GM21723 (cell line): ENCODE measurements around the gene TMEM14C.
"Not testable (repeated sequence)": the region's sequence is repeated elsewhere in the genome, so short reads cannot be mapped to it uniquely, and the experiment has no call there.

ENCODE experiments used
- ATAC-seq: cut with Tn5 transposase; IDR thresholded peaks from one replicate; pipeline ENCODE4 v1.9.1; 2021; ENCODE audit warnings: mild to moderate bottlenecking, moderate library complexity; ENCODE audit not compliant: unreplicated experiment

TMEM14C gene

DNA sequence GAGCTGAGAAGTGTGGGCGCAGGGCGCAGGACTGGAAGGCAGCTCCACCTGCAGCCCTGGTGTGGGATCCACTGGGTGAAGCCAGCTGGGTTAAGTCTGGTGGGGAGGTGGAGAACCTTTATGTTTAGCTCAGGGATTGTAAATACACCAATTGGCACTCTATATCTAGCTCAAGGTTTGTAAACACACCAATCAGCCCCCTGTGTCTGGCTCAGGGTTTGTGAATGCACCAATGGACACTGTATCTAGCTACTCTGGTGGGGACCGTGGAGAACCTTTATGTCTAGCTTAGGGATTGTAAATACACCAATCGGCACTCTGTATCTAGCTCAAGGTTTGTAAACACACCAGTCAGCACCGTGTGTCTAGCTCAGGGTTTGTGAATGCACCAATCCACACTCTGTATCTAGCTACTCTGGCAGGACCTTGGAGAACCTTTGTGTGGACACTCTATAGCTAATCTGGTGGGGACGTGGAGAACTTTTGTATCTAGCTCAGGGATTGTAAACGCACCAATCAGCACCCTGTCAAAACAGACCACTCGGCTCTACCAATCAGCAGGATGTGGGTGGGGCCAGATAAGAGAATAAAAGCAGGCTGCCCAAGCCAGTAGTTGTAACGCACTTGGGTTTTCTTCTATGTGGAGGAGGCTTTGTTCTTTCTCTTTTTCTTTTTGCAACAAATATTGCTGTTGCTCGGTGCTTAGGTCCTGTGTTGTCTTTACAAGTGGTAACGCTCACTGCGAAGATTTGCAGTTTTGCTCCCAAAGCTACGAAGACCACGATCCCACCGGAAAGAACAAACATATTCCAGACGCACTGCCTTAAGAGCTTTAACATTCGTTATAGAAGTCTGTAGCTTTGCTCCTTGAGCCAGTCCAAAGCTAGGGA is 1.7 kb upstream of the TMEM14C start:
- ATAC-seq: not testable (repeated sequence)

DNA sequence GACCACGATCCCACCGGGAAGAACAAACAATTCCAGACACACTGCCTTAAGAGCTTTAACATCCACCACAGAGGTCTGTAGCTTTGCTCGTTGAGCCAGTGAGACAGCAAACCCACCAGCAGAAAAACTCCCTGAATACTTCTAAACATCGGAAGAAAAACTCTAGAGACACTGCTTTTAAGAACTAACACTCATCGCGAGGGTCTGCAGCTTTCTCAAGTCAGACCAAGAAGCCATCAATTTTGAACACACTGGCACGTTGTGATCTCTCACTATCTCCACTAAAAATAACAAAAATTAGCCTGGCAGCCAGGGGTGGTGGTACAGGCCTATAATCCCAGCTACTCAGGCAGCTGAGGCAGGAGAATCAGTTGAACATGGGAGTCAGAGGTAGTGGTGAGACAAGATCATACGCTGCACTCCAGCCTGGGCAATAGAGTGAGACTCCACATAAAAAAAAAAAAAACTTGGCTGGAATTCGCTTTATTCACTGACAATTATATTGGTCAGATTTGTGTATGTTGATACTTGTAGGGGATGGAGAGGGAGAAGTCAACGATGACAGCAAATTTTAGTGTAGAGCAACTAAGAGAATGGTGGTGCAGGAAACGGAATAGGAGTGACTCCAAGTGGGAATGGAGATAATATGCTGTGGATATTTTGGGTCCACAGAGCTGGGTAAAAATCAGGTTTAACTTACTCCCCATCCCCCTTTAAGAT is 860 bp upstream of the TMEM14C start:
- ATAC-seq: no peak

DNA sequence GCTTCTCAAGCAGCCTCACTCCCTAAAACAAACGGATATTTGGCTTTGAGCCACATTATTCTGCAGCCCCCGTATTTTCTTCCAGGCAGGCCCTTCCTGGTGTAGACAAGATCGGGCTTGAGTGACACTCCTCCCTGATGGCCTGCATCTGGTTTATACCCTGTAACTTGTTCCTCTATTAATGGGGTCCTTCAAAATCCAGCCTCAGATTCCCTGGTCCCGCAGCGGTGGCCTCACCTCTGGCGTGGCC is 375 bp upstream of the TMEM14C start:
- no peak for ATAC-seq

DNA sequence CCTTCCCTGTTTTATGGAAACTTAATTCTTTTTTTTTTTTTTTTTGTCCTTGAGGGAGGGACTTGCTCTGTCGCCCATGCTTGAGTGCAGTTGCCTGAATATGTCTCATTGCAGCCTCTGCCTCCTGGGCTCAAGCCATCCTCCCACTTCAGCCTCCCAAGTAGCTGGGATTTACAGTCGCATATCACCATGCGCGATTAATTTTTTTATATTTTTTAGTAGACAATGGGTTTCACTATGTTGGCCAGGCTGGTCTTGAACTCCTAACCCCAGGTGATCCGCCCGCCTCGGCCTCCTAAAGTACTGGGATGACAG is 654 bp downstream of the TMEM14C start:
- no peak for ATAC-seq

DNA sequence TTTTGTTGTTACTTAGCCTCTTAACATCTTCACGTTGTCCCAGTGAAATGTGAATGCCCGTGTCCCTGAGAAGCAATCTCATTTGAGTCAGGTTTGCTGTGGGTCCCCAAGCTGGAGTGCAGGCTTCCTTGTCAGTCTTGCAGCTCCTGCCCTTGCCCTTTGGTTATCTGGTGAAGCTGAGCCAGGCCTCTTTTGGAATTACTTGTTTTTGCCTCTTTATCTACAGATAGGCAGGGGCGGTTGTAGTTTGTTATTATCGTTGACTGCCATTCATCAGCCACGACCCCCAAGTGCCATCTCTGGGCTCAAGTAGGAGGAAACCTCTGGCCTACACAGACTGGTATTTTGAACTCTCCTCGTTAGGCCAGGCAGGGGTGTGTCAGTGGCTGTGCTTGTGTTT is 2.2 kb downstream of the TMEM14C start:
- no peak for ATAC-seq

DNA sequence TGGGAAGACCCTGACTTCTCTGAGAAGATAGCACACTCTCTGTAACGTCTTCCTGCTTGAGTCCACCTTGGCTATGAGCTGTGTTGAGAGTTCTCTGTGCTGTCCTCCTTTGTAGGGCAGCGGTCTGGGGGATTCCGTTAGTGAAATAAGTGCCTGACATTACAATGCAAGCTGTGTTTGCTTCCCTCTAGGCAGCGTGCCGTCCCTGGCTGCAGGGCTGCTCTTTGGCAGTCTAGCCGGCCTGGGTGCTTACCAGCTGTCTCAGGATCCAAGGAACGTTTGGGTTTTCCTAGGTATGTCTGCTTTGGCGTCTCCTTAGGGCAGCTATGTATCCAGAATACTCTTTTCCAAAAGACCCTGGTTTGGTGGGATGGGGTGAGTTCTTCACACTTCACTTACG is 2.8 kb downstream of the TMEM14C start:
- ATAC-seq: no peak

DNA sequence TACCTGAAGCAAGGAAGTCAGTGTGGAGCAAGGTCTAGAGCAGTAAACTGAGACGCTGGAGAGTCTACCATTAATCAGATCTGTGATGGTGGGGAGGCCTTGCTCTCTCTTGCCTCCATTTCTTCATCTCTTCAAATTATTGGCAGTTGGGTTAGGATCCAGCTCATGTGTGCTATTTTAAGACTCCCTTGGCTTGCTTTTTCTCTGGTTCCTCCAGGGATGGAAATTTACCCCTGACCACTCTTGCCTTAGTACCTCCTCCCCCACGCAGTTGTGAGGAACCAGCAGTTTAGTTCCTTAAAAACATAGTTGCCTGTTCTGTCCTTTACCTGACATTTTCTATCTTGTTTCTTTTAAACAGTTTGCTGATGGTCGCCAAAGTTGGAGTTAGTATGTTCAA is 7.4 kb downstream of the TMEM14C start:
- ATAC-seq: no peak

DNA sequence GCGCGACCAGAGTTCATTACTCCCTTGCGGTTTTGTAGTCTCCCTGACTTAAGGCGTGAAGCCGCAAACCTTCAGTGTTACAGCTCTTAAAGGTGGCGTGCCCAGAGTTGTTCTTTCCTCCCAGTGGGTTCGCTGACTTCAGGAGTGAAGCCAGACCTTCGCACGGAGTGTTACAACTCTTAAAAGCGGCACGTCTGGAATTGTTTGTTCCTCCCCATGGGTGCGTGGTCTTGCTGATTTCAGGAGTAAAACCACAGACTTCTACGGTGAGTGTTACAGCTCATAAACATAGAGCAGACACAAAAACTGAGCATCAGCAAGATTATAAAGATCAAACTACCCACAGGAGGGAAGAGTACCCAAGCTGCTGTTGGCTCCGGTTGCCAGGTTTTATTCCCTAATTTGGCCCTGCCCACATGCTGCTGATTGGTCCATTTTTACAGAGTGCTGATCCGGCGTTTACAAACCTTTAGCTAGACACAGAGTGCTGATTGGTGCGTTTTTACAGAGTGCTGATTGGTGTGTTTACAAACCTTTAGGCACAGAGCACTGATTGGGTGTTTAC is 10.4 kb downstream of the TMEM14C start:
- no peak for ATAC-seq

DNA sequence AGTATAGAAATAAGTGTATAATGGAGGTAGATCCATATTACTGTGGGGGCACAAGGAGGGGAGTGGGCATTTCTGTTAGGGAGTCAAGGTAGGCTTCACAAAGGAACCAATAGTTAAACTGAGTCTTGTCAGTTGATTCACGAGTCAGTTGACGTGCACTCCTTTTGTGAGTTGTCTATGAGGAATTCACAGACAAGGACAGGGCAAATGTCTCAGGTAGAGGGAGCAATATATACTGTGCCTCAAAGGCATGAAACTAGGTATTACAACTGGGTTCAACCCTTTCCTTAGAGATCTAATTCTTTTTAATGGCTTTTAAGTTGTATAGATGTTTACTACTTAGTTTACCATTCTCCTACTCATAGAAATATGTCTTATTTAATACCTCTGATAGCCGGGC is 11.0 kb downstream of the TMEM14C start:
- no peak for ATAC-seq

DNA sequence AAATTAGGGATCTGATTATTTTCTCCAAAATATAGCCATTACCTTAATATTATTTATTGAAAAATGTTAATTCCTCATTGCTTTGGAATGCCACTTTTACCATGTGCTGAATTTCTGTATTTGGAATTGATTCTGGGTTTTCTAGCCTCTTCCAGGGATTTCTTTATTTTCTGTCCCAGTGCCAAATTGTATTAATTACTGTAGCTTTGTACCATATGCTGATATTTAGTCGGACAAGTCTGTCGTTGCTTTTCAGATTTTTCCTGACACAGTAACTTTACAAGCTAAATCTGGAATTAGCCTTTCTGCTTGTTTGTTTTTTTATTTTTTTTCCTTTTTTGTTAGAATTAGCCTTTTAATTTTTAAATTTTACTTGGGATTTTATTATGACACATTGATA is 13.9 kb downstream of the TMEM14C start:
- ATAC-seq: no peak

DNA sequence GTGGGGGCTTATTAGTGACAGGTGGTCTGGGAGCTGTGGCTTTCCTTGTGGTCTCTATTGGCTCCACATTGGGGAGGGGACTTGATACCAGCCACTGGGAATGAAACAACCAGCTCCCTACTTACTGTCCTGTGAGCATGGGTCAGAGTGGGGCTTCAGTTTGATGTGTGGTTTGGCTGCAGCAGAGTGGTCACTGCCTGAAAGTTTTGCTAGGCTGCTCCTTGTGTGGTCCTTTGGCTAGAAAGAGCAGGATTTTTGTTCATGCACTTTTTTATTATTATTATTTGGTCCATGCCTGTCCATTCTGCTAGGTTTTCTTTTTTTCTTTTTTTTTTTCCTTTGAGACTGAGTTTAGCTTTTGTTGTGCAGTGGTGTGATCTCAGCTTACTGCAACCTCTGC is 17.2 kb downstream of the TMEM14C start:
- no peak for ATAC-seq

DNA sequence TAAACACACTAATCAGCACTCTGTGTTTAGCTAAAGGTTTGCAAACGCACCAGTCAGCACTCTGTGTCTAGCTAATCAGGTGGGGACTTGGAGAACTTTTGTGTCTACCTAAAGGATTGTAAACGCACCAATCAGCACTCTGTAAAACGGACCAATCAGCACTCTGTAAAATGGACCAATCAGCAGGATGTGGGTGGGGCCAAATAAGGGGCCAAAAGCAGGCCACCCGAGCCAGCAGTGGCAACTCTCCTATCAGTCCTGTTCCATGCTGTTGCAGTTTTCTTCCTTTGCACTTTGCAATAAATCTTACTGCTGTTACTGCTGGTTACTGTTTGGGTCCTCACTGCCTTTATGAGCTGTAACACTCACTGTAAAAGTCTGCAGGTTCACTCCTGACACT is 18.8 kb downstream of the TMEM14C start:
- not testable (repeated sequence) for ATAC-seq

DNA sequence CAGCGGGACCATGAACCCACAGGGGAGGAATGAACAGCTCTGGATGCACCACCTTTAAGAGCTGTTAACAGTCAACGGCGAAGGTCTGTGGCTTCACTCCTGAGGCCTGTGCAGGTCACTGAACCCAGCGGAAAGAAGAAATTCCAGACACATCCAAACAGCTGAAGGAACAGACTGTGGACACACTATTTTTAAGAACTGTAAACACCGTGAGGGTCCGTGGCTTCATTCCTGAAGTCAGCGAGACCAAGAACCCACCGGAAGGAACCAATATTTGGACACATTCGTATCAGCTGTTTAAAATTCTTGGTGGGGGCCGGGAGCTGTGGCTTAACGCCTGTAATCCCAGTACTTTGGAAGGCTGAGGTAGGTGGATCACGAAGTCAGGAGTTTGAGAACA is 19.4 kb downstream of the TMEM14C start:
- no peak for ATAC-seq

DNA sequence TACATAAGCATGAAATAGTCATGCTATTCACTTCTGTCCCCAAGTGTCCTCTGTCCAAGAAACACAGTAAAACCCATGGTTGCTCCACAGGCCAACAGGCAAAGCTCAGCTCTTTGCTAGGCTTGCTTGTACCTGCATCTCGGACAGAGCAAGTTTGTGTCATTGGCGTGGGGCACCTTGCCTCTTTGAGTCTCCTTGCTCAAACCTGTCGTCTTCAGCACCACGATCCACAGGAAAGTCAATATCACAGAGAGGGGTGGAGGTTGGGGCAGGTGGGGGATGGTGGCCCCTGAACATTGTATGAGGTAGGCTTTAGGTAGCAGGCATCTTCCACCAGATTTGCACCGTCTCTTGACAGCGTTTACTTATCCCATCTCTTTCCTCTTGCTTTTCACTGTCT is 20.6 kb downstream of the TMEM14C start:
- no peak for ATAC-seq

DNA sequence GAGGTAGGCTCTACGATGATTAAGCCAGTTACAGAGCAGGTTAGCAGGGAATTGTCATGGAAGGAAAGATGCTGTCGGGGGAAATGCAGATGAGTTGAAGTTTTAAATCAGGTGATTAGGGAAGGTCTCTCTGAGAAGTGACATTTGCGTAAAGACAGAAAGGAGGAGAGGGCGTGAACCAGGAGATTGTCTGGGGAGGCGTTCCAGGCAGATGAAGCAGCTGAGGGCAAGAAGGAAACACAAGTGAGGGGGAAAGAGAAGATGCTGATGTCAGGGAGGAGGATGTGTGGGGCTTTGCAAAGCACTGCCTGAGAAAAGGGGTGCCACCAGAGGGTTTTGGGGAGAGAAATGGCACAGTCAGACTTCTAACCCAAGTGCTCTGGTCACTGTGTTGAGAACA is 22.2 kb downstream of the TMEM14C start:
- no peak for ATAC-seq

DNA sequence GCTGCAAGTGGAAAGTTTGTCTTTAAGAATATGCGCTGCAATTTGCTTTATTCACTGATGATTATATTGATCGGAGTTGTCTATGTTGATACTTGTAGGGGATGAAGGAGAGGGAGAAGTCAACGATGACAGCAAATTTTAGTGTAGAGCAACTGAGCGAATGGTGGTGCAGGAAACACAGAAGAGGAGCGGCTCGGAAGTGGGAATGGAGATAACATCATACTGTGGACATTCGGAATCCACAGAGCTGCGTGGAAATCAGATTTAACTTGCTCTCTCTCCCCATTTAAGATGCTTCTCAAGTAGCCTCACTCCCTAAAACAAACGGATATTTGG is 24.0 kb downstream of the TMEM14C start:
- no peak for ATAC-seq

DNA sequence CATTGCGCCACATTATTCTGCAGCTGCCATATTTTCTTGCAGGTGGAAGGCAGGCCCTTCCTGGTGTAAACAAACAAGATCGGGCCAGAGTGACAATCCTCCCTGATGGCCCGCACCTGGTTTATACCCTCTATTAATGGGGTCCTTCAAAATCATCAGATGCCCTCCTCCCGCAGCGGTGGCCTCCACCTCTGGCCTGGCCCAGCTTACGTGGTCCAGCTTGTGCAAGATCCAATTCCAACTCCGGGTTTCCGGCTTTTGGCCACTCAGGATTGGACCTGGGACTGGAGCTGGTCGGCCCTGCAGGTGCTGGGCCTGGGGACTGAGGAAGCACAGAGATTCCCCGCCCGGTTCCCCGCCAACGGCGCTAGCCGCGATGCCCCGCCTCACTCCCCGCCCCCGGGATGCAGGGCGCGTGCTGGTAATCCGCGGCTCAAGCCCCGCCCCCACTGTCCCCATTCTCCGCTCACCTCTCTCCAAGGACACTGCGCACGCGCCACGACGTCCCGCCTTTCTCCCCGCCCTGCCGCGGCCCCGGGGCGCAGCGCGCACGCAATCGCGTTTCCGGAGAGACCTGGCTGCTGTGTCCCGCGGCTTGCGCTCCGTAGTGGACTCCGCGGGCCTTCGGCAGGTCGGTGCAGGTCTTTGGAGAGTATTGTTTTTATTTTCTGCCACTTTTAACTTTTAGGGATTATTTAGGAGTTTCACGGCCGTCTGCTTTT is 24.5 kb downstream of the TMEM14C start, which contains the start of gene TMEM14B:
Gene TMEM14B, plus strand, starts transcription at position 555 of the 722 bp plus-strand sequence. CDS start 1,441 bp downstream, outside the sequence.
- ATAC-seq: peak; percentile 96

DNA sequence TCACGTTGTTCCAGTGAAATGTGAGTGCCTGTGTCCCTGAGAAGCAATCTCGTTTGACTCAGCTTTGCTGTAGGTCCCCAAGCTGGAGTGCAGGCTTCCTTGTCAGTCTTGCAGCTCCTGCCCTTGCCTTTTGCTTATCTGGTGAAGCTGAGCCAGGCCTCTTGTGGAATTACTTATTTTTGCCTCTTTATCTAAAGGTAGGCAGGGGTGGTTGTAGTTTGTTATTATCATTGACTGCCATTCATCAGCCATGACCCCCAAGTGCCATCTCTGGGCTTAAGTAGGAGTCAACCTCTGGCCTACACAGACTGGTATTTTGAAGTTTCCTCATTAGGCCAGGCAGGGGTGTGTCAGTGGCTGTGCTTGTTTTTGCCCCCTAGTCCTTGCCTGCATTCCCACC is 26.9 kb downstream of the TMEM14C start:
- ATAC-seq: no peak

DNA sequence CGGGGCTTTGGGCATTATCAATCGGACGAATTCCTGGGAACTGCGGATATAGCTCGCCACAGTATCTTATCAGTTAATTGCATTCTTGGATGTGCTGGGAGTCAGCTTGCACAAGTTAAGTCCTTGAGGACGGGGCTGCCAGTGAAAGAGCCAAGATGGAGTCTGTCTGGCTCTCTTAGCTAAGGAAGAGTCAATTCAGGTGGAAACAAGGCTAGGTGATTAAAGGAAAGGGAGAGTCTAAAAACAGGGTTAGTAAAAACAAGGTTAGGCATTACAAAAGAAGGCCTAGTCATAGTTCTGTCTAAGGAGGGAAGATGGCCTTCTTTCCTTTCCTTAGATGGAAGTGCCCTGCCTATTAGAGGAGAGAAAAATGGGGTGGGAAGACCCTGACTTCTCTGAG is 27.7 kb downstream of the TMEM14C start:
- not testable (repeated sequence) for ATAC-seq

DNA sequence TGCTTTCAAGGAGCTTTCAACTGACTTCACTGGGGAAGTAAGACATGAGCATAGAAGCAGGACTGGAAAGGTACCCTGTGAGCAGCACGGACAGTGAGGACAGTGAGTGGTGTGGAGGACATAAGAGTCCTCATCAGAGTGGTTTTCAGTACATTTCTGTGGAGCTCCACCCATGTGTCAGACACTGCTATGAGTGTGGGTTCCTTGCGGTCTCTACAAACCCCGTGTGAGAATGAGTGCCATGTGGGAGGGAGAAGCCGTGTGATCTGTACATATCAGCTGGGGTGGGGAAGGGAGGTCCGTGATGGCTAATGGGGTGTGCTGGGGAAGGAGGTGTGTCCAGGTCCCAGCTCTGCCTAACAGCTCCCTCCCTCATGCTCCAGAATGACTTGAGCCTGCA is 28.9 kb downstream of the TMEM14C start:
- ATAC-seq: not testable (repeated sequence)

DNA sequence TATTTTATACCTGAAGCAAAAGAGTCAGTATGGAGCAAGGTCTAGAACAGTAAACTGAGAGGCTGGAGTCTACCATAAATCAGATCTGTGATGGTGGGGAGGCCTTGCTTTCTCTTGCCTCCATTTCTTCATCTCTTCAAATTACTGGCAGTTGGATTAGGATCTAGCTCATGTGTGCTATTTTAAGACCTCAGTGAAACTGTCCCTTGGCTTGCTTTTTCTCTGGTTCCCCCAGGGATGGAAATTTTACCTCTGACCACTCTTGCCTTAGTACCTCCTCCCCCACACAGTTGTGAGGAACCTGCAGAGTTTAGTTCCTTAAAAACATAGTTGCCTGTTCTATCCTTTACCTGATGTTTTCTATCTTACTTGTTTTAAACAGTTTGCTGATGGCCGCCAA is 33.2 kb downstream of the TMEM14C start:
- no peak for ATAC-seq

DNA sequence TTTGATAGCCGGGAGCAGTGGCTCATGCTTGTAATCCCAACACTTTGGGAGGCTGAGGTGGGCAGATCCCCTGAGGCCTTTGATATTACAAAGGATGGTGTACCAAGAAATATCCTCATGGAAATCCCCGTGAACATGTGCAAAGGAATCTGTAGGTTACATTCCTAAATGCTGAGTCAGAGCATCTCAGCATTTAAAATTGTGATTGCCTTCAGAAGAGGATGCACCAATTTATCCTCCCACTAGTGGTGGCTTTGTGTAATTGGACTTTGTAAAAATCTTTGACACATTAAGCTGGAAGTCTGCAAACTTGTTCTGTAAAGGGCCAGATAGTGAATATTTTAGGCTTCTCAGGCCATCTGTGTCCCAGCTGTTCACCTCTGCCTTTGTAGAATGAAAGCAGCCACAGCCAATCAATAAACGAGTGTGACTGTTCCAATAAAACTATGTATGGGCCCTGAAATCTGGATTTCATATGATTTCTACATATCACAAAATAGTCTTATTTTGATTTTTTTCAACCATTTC is 36.5 kb downstream of the TMEM14C start:
- no peak for ATAC-seq
